Renal cortex interstitium (tissue), 11 donors: ENCODE results near the gene VPS29. TPM values are rescaled to one million over a fixed set of nuclear protein-coding genes. Genes with fewer than 3 reads are reported as not detected.
"Not testable (repeated sequence)": the region's sequence is repeated elsewhere in the genome, so short reads cannot be mapped to it uniquely, and the experiment has no call there.

Source experiments
- DNase-seq, 11 donors: peaks; one replicate each; pipeline ENCODE4 v3.0.0-alpha.2; 2013; ENCODE audit warnings: low read depth in 9 of 11, low spot score in 4 of 11; ENCODE audit errors: extremely low read depth in 1 of 11
- polyA plus RNA-seq, 3 donors: library from polyadenylated mRNA; unstranded; fragments of 120-200 nt; gene quantifications; one replicate each; pipeline ENCODE4 v1.2.1, GENCODE V29; 2013; ENCODE audit not compliant: insufficient read length in 3 of 3

The VPS29 gene
- polyA plus RNA-seq, 3 donors: 133 to 152 (median 142) TPM

- peak; percentile 95 to 99 (median 97) for DNase-seq
These were observed 33.5 kb downstream of the VPS29 start, which contains the start of the genes FAM216A and GPN3 for GRCh38 chr12:110468214-110469048. Gene FAM216A (plus strand): TSS chr12:110468845. CDS start chr12:110468876, 31 bp downstream. Gene GPN3 (minus strand): TSS chr12:110468257. CDS start chr12:110468203, 54 bp downstream.

GRCh38 chr12:110467847-110468213, 34.1 kb downstream of the VPS29 start:
- DNase-seq: peak in 1 of 11 donors; percentile 2

- no peak for DNase-seq
These were observed 35.1 kb downstream of the VPS29 start for GRCh38 chr12:110466791-110467190.

- DNase-seq: not testable (repeated sequence)
These were observed 36.1 kb downstream of the VPS29 start for GRCh38 chr12:110465765-110466164.

GRCh38 chr12:110465024-110465423, 36.9 kb downstream of the VPS29 start:
- no peak for DNase-seq

GRCh38 chr12:110461189-110461588, 40.7 kb downstream of the VPS29 start:
- not testable (repeated sequence) for DNase-seq

- no peak for DNase-seq
These were observed 43.2 kb downstream of the VPS29 start for GRCh38 chr12:110458756-110459155.

GRCh38 chr12:110453569-110454296, 48.2 kb downstream of the VPS29 start:
- no peak for DNase-seq

GRCh38 chr12:110451263-110451662, 50.6 kb downstream of the VPS29 start:
- DNase-seq: no peak

GRCh38 chr12:110449799-110450497, 52.0 kb downstream of the VPS29 start, which contains the start of gene ARPC3:
Gene ARPC3 (minus strand): TSS chr12:110450337. CDS start chr12:110450260, 77 bp downstream.
- peak; percentile 81 to 95 (median 91) for DNase-seq

GRCh38 chr12:110444455-110444854, 57.5 kb downstream of the VPS29 start:
- DNase-seq: no peak

Other genes starting within 250 kb of the VPS29 start
- gene ATP2A2, start 220.9 kb downstream of the VPS29 start, polyA plus RNA-seq: 100 to 1,000 TPM; 157 to 168 (median 162) TPM
- 10 to 100 TPM; 70.2 to 90.3 (median 75.2) TPM for gene ANAPC7, start 98.4 kb downstream of the VPS29 start, polyA plus RNA-seq
- gene ARPC3, start 51.8 kb downstream of the VPS29 start, polyA plus RNA-seq: 100 to 1,000 TPM; 241 to 266 (median 248) TPM
- gene GPN3, start 33.9 kb downstream of the VPS29 start, polyA plus RNA-seq: 10 to 100 TPM; 31.6 to 37.3 (median 33.1) TPM
- 10 to 100 TPM; 16.3 to 18.1 (median 17.1) TPM for gene FAM216A, start 33.3 kb downstream of the VPS29 start, polyA plus RNA-seq
- 1 to 10 TPM in 2 of 3 donors, under 1 TPM in 1; 0.92 to 1.3 (median 1.2) TPM for gene RAD9B, start 220 bp upstream of the VPS29 start, polyA plus RNA-seq
- 10 to 100 TPM; 19.0 to 22.7 (median 21.0) TPM for gene PPTC7, start 81.2 kb upstream of the VPS29 start, polyA plus RNA-seq
- gene TCTN1, start 112.0 kb upstream of the VPS29 start, polyA plus RNA-seq: 100 to 1,000 TPM in 1 of 3 donors, 10 to 100 TPM in 2; 77.2 to 105 (median 93.8) TPM
- gene HVCN1, start 187.0 kb upstream of the VPS29 start, polyA plus RNA-seq: 10 to 100 TPM in 1 of 3 donors, 1 to 10 TPM in 2; 8.9 to 11.0 (median 9.8) TPM
- gene PPP1CC, start 240.8 kb upstream of the VPS29 start, polyA plus RNA-seq: 100 to 1,000 TPM; 163 to 207 (median 177) TPM